GM20000 (cell line): ENCODE measurements around the gene ACBD6.

Experiments used
- DNase-seq: peaks from one replicate; pipeline ENCODE4 v3.0.0; 2012; ENCODE audit warnings: low spot score
- CTCF ChIP-seq: IDR thresholded peaks from 2 replicates; pipeline ENCODE4 v1.5.1; 2012; ENCODE audit warnings: mild to moderate bottlenecking, control low read depth; ENCODE audit errors: extremely low read depth, missing control alignments

The ACBD6 gene

GRCh38 chr1:180287988-180288705, 214.2 kb downstream of the ACBD6 start:
- no peak for TF ChIP-seq CTCF

GRCh38 chr1:180286417-180286816, 216.0 kb downstream of the ACBD6 start:
- no peak for TF ChIP-seq CTCF
- no peak for DNase-seq

More at GRCh38 chr1:180287988-180288705, 214.2 kb downstream of the ACBD6 start:
- DNase-seq = no peak

GRCh38 chr1:180283098-180283497, 219.3 kb downstream of the ACBD6 start:
- no peak for DNase-seq
- TF ChIP-seq CTCF = no peak

- no peak for TF ChIP-seq CTCF
- DNase-seq = no peak
Observed at GRCh38 chr1:180282401-180283044, 219.9 kb downstream of the ACBD6 start.

DNA sequence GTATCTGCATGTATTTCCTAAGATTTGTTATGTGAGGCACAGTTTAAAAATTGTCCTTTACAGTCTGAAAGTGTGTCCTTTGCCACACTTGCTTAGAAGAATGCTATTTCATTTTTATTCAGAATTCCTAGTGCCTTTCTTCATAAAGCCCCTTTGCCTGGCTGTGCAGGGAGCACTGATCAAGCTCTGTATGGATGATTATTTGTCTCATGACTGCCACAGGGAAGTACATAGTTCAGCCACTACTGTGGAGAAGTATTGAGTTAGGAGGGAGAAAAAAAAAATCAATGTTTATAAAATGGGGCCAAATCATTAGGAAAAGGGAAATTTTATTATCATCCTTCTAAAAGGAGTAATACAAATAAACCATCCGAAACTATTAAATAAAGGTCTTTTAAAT, 220.9 kb downstream of the ACBD6 start:
- DNase-seq = no peak
- no peak for TF ChIP-seq CTCF

GRCh38 chr1:180280617-180281016, 221.8 kb downstream of the ACBD6 start:
- no peak for TF ChIP-seq CTCF
- no peak for DNase-seq

GRCh38 chr1:180279651-180280050, 222.7 kb downstream of the ACBD6 start:
- no peak for TF ChIP-seq CTCF

More at GRCh38 chr1:180279651-180280050, 222.7 kb downstream of the ACBD6 start:
- DNase-seq = no peak
